SU-DHL-6 (cell line): Measurements from ENCODE around the gene ZNF805.

ENCODE experiments used
- H2AFZ ChIP-seq: fragments of 200-600 bp; sonication (generic); 2 replicates; pipeline ENCODE4 v1.6.1; 2014; ENCODE audit warnings: low read depth, mild to moderate bottlenecking, moderate library complexity, mixed read lengths, antibody characterized with exemption, low read length; ENCODE audit not compliant: severe bottlenecking
- H3F3A ChIP-seq: fragments of 200-600 bp; shearing (Covaris generic); 2 replicates; pipeline ENCODE4 v1.6.0; 2016; ENCODE audit warnings: antibody characterized with exemption, mild to moderate bottlenecking; ENCODE audit not compliant: insufficient read depth
- H3K27ac ChIP-seq: fragments of 200-600 bp; sonication (generic); 2 replicates; pipeline ENCODE4 v1.5.1; 2016; ENCODE audit warnings: low read depth, mild to moderate bottlenecking, low read length, moderate library complexity, mixed read lengths
- H3K27me3 ChIP-seq: fragments of 200-600 bp; sonication (generic), shearing (Covaris generic); 2 replicates; pipeline ENCODE4 v1.6.0; 2014; ENCODE audit warnings: mild to moderate bottlenecking, low read length
- H3K36me3 ChIP-seq: fragments of 200-600 bp; sonication (generic); 2 replicates; pipeline ENCODE4 v1.6.1; 2014; ENCODE audit warnings: mild to moderate bottlenecking, low read length, mixed read lengths
- H3K4me2 ChIP-seq: fragments of 300-600, 200-600 bp; shearing (Covaris generic), sonication (generic); 2 replicates; pipeline ENCODE4 v1.6.0; 2014; ENCODE audit warnings: low read length, low read depth, mild to moderate bottlenecking; ENCODE audit not compliant: poor library complexity, severe bottlenecking
- H3K4me3 ChIP-seq: fragments of 200-600 bp; sonication (generic); 2 replicates; pipeline ENCODE4 v1.5.1; 2014; ENCODE audit warnings: antibody characterized with exemption, low read length, mild to moderate bottlenecking, mixed read lengths; ENCODE audit not compliant: insufficient read depth, poor library complexity, severe bottlenecking
- H3K79me2 ChIP-seq: fragments of 200-600 bp; sonication (generic); 2 replicates; pipeline ENCODE4 v1.6.1; 2014; ENCODE audit warnings: mild to moderate bottlenecking, low read length, moderate library complexity; ENCODE audit not compliant: insufficient read depth
- H3K9ac ChIP-seq: fragments of 200-600 bp; sonication (generic); 2 replicates; pipeline ENCODE4 v1.7.0; 2014; ENCODE audit warnings: mild to moderate bottlenecking, low read length
- H3K9me2 ChIP-seq: fragments of 200-600 bp; sonication (generic); replicated peaks from 2 replicates; pipeline ENCODE4 v1.6.1; 2014; ENCODE audit warnings: low read length; ENCODE audit not compliant: insufficient read depth
- H3K9me3 ChIP-seq: fragments of 200-600 bp; sonication (generic); 2 replicates; pipeline ENCODE4 v1.6.1; 2014; ENCODE audit warnings: low read length, mixed read lengths; ENCODE audit not compliant: insufficient read depth
- H4K20me1 ChIP-seq: fragments of 200-600 bp; sonication (generic); 2 replicates; pipeline ENCODE4 v1.6.1; 2014; ENCODE audit warnings: low read depth, mild to moderate bottlenecking, antibody characterized with exemption, low read length, moderate library complexity, mixed read lengths
- CTCF ChIP-seq: fragments of 200-600 bp; sonication (generic); IDR thresholded peaks from one replicate; pipeline ENCODE4 v1.5.1; 2017; ENCODE audit warnings: antibody characterized with exemption, mild to moderate bottlenecking, low read length, moderate library complexity; ENCODE audit not compliant: insufficient read depth, poor library complexity, severe bottlenecking
- EZH2phosphoT487 ChIP-seq: fragments of 200-600 bp; sonication (generic), shearing (Covaris generic); conservative IDR thresholded peaks from 2 replicates; pipeline ENCODE4 v1.6.1; 2018; ENCODE audit warnings: mild to moderate bottlenecking, antibody characterized with exemption, low read length, moderate library complexity, mixed read lengths

Gene ZNF805

GRCh38 chr19:57302727-57303401 lies 62.4 kb downstream of the ZNF805 start:
- H2AFZ ChIP-seq: no peak overlapping the region
- H3K36me3 ChIP-seq: peaks cover 12% of the 10 kb centered on the region; the same call in 1 of the 2 replicates
- no peaks in the 10 kb centered on the region for H3K27me3 ChIP-seq
- peaks cover 11% of the 10 kb centered on the region; the same call in 1 of the 2 replicates for H3F3A ChIP-seq
- no peak overlapping the region for H3K27ac ChIP-seq
- TF ChIP-seq EZH2phosphoT487 (no peak), CTCF (no peak)
- H3K4me2 ChIP-seq: no peak overlapping the region
- peaks cover 33% of the 10 kb centered on the region for H3K79me2 ChIP-seq
- no peak overlapping the region for H3K9ac ChIP-seq
- H3K9me2 ChIP-seq: no peaks in the 10 kb centered on the region
- no peaks in the 10 kb centered on the region for H3K9me3 ChIP-seq
- H3K4me3 ChIP-seq: no peak overlapping the region
- peaks cover 6% of the 10 kb centered on the region; the same call in 1 of the 2 replicates for H4K20me1 ChIP-seq
